GM21367 (cell line): ENCODE data around the gene AHNAK.
"Not testable (repeated sequence)": the region's sequence is repeated elsewhere in the genome, so short reads cannot be mapped to it uniquely, and the experiment has no call there.

Source experiments
- ATAC-seq: cut with Tn5 transposase; IDR thresholded peaks from one replicate; pipeline ENCODE4 v1.9.1; 2021; ENCODE audit not compliant: unreplicated experiment

The AHNAK gene

GRCh38 chr11:62572431-62572830 is 25.8 kb upstream of the AHNAK start:
- no peak for ATAC-seq

- ATAC-seq, result not testable (repeated sequence)
Observed at GRCh38 chr11:62571493-62571892, 24.9 kb upstream of the AHNAK start.

GRCh38 chr11:62570903-62571302 is 24.3 kb upstream of the AHNAK start:
- ATAC-seq, result not testable (repeated sequence)

GRCh38 chr11:62569611-62570010 is 23.0 kb upstream of the AHNAK start:
- ATAC-seq, result no peak

GRCh38 chr11:62567018-62567633 is 20.5 kb upstream of the AHNAK start:
- no peak for ATAC-seq

- ATAC-seq, result no peak
Observed at GRCh38 chr11:62566247-62566646, 19.6 kb upstream of the AHNAK start.

GRCh38 chr11:62565100-62565802 is 18.6 kb upstream of the AHNAK start:
- no peak for ATAC-seq

GRCh38 chr11:62561677-62562230 is 15.1 kb upstream of the AHNAK start:
- not testable (repeated sequence) for ATAC-seq

- ATAC-seq, result no peak
Observed at GRCh38 chr11:62560566-62561103, 14.0 kb upstream of the AHNAK start.

- not testable (repeated sequence) for ATAC-seq
Observed at GRCh38 chr11:62559626-62560025, 13.0 kb upstream of the AHNAK start.

- ATAC-seq, result no peak
Observed at GRCh38 chr11:62559204-62559603, 12.6 kb upstream of the AHNAK start.

GRCh38 chr11:62558669-62559068 is 12.1 kb upstream of the AHNAK start:
- ATAC-seq, result no peak

- no peak for ATAC-seq
Observed at GRCh38 chr11:62556875-62557631, 10.4 kb upstream of the AHNAK start.

GRCh38 chr11:62556108-62556874 is 9.7 kb upstream of the AHNAK start:
- ATAC-seq, result peak; percentile 33

GRCh38 chr11:62555464-62556107 is 9.0 kb upstream of the AHNAK start:
- no peak for ATAC-seq

GRCh38 chr11:62554387-62555167 is 8.0 kb upstream of the AHNAK start:
- ATAC-seq, result no peak

GRCh38 chr11:62553839-62554361 is 7.3 kb upstream of the AHNAK start:
- ATAC-seq, result no peak

GRCh38 chr11:62553080-62553838 is 6.7 kb upstream of the AHNAK start:
- ATAC-seq, result no peak
